ENCODE data around the gene GULP1.
"Not testable (repeated sequence)": the region's sequence is repeated elsewhere in the genome, so short reads cannot be mapped to it uniquely, and the experiment has no call there.

The GULP1 gene

DNA sequence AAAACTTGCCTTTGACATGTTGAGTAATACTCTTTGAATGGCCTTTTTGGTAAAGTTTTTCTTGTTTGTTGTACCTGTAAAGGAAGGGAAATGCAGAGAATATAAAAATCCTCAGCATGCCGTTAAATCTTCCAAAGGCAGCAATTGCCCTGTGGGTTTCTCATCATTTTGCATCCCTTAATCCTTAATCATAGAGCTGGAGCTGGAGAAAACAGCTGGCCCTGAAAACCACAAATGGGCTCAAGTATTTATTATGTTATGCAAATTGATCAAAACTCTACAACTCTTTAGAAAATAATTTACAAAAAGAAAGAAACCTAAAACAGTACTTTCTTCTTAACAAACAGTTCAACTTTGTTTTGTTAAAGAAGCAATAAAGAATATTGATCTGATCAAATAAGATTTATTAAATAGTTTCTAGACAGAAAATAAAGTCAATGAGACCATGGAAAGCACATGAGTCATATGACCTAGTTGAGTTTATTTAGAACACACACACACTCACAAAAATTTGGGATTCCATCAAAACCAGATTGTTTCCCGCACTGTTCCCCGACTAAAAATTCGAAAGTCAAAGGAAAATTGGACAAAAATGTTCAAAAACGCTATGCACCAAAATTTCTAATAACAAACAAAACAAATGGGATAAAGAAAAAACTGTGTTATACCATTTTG, 309.0 kb downstream of the GULP1 start:
- no peak for DNase-seq (ENCODE audit: low read depth in 2 of 2)

DNA sequence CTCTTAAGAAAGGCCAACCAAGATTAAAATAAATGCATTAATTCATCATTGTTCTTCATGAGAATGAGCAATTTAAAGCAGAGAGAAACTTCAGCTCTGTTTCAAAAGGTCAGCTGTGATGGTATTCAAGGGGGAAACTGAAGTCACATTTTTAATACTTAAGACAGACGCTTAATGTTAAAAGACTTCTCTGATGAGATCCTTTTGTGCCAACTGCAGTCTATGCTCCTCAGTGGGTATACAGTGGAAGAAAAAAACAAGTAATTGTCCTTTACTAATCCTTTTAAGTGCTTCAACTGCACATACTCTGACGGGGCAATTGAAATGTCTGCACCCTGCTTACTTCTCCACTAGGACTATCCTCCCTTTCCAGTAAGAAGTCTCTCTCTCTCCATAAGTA, 309.7 kb downstream of the GULP1 start:
- no peak for DNase-seq (ENCODE audit: low read depth in 2 of 2)

DNA sequence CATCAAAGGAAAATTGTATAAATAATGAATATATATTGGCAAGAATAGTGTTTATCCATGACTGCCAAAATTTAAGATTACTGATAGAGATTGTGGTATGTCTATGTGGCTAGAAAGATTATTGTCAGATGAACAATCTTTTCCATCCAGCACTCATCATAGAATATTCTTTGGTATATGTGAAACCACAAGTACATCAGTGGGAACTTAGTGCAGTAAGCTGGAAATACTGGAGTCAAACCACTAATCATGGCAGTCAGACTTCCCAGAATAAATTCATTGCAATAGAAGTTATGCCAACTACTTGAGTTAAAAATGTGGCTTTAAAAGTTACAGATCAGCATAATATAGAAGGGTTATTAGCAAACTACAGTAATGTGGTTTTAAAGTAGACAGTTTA, 310.3 kb downstream of the GULP1 start:
- DNase-seq (ENCODE audit: low read depth in 2 of 2): no peak

DNA sequence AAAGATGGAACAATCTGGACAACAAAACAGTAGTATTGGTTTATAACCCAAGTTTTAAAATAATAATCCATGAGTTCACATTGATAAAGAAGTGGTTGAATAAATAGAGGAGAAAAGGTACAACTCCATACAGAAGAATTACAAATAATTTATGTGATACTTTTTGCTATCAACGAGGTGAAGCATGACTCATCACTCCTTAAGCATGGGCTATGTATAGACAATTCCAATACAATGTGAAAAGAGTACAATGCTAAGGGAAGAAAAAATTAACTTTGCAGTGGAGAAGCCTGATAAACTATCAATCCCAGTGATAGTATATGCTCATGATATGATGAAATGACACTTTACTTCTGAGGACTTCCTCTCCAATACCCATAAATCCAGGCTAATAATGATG, 312.9 kb downstream of the GULP1 start:
- no peak for DNase-seq (ENCODE audit: low read depth in 2 of 2)

DNA sequence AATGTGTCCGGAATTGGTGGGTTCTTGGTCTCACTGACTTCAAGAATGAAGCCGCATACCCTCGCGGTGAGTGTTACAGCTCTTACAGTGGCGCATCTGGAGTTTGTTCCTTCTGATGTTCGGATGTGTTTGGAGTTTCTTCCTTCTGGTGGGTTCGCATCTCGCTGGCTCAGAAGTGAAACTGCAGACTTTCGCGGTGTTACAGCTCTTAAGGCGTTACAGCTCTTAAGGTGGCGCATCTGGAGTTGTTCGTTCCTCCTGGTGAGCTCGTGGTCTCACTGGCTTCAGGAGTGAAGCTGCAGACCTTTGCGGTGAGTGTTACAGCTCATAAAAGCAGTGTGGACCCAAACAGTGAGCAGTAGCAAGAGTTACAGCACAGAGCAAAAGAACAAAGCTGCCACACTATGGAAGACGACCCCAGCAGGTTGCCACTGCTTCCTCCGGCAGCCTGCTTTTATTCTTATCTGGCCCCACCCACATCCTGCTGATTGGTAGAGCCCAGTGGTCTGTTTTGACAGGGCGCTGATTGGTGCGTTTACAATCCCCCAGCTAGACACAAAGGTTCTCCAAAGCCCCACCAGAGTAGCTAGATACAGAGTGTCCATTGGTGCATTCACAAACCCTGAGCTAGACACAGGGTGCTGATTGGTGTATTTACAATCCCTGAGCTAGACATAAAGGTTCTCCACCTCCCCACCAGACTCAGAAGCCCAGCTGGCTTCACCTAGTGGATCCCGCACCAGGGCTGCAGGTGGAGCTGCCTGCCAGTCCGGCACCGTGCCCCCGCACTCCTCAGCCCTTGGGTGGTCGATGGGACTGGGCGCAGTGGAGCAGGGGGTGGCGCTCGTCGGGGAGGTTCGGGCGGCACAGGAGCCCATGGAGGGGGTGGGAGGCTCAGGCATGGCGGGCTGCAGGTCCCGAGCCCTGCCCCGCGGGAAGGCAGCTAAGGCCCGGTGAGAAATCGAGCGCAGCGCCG, 314.2 kb downstream of the GULP1 start:
- DNase-seq (ENCODE audit: low read depth in 2 of 2): not testable (repeated sequence)

DNA sequence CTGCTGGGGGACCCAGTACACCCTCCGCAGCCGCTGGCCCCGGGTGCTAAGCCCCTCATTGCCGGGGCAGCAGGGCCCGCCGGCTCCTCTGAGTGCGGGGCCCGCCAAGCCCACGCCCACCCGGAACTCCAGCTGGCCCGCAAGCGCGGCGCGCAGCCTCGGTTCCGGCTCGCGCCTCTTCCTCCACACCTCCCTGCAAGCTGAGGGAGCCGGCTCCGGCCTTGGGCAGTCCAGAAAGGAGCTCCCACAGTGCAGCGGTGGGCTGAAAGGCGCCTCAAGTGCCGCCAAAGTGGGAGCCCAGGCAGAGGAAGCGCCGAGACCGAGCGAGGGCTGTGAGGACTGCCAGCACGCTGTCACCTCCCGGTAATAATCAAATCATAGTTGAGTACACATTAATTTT, 314.9 kb downstream of the GULP1 start:
- not testable (repeated sequence) for DNase-seq (ENCODE audit: low read depth in 2 of 2)

DNA sequence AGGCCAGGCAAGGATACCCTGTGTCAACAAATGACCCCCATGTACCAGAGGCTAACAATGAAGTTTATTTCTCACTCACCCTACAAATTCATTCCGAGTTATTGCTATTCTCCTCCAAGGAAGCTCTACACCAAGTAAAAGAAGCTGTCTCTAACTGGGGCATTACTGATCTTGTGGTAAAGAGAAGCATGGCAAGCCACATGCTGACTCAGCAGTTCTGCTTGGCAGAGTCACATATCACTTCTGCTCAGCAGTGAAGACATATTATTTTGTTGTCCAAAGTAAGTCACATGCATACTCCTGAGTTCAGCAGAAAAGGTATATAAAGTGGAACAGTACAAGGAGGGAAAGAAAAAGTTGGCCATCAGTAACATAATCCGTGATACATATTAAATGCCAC, 315.8 kb downstream of the GULP1 start:
- no peak for DNase-seq (ENCODE audit: low read depth in 2 of 2)

DNA sequence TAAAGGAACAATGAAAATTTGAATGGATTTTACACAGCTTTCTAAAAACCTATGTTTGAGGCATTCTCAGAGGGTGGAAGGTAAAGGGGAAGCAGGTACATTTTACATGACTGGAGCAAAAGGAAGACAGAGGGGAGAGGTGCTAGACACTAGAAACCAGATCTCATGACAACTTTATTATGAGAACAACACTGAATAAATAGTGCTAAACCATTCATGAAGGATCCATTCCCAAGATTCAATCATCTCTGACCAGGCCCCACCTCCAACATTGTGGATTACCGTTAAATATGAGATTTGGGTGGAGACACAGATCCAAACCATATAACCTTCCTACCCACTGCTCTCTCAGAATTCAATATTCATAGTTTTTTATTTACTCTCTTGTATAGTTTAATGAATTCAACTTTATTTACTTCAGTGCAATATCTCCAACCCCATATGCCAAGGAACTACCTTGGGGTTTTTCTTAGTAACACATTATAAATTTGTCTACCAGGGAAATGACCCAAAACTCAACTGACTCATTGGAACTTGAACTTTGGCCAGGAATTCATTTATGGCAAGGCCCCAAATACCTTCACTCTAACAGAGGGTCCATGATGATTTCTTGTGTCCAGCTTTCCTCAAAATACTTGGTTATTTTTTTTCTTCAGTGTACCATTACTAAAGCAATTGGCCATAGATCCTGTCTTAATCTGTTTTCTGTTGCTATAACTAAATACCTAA, 317.8 kb downstream of the GULP1 start:
- no peak for DNase-seq (ENCODE audit: low read depth in 2 of 2)

DNA sequence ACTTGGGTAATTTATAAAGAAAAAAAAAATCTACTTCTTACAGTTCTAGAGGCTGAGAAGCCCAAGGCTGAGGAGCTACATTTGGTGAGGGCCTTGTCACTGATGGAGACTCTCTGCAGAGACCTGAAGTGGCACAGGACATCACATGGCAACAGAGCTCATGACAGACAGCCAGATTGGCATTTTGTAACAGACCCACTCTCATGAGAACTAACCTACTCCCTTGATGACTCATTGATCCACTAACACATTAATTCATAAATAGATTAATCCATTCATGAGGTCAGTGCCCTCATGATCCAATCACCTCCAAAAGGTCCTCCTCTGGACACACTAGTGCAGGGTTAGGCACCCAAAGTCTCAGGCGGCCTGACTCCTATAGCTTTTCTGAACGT, 318.4 kb downstream of the GULP1 start:
- no peak for DNase-seq (ENCODE audit: low read depth in 2 of 2)

DNA sequence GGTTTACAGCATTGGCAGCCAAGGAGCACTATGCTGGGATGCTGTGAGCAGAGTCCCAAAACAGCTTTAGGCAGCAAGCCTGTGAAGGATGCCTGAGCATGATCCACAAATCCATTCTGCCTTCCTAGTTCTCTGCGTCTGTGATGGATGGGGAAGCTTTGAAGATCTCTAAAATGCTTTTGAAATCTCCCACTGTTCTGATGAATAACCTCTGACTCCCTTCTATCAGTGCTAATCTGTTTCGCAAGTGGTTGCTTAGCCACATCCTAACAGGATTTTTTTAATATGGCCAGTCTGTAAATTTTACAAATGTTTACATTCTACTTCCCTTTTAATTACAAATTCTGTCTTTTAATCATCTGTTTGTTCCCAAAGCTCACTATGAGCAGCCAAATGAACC, 319.2 kb downstream of the GULP1 start:
- DNase-seq (ENCODE audit: low read depth in 2 of 2): no peak

DNA sequence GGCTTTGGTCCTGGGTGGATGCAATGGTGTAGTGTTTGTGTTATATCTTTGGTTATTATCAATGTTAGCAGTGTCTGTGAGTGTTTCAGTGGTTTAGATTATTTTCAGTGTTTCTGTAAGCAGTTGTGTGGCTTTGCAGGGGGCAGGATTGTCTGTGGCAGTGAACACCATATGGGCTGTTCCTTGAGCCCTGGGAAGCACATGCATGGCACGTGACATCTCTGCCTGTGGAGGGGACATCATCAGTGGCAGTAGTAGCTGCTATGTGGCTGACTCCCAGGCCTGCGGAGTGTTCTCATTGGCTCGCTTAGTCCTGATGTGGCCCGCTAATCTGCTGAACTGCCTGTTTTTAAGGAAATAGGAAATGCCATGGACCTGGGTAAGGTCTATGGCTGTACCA, 327.5 kb downstream of the GULP1 start:
- no peak for DNase-seq (ENCODE audit: low read depth in 2 of 2)

DNA sequence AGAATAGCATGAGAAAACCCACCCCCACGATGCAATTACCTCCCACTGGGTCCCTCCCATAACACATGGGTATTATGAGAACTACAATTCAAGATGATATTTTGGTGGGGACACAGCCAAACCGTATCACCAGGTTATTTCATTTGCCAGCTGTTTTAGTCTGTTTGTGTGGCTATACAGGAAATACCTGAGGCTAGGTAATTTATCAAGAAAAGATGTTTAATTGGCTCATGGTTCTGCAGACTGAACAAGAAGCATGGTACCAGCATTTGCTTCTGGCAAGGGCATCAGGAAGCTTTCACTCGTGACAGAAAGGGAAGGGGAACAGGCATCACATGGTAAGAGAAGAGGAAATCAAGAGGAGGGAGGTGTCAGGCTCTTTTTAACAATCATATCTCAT, 329.2 kb downstream of the GULP1 start:
- no peak for DNase-seq (ENCODE audit: low read depth in 2 of 2)

DNA sequence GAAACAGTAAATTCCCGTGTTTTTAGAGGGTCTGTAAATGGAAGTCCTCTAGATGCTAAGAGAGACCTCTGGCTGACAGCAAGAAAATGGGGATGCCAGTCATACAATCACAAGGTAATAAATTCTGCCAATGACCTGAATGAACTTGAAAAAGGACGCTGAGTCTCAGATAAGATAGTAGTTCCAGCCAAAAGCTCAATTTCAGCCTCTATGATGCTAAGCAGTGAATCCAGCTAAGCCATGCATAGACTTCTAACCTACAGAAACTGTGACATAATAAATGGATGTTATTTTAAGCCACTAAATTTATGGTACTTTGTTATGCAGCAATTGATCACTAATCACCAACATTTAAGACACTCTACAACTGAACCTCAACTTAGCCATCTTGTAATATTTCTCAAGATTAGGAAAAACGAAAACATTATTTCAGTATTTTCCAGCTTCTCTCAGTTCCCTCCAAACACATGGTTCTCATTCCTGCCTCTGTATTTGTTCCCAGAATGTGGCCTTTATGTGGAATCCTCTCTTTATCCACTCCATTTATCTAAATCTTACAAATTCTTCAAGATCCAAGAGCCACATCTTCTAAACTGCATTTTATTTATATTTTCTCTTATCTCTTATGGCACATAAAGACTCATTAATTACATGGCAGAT, 331.1 kb downstream of the GULP1 start:
- no peak for DNase-seq (ENCODE audit: low read depth in 2 of 2)

DNA sequence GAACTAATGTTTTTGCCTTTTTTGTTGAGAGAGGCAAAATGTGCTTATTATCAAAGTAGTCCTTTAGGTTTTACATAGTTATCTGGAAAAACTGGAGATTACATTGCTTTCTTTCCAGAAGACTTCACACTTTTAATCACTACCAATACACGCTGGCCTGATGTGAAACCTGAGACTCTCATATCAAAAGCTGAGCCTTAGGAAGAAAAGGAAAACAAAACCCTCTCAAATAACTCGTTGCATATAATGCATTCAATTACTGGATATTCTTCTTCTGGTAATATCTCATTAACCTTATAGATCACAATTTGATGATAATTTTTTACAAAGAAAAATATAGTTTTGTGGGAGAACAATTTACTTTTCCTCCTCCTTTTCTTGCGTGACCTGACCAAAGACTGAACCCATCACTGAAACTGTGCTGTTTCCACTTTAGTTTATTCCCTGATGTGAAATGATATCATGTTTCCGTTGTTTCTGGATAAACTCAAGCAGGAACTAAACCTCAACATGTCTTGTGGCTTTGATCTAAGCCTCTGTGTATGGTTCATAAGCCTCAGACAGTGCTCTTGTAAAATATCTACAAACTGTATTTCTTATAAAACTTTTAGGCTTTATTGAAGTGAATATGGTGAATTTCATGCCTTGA, 332.4 kb downstream of the GULP1 start:
- no peak for DNase-seq (ENCODE audit: low read depth in 2 of 2)

DNA sequence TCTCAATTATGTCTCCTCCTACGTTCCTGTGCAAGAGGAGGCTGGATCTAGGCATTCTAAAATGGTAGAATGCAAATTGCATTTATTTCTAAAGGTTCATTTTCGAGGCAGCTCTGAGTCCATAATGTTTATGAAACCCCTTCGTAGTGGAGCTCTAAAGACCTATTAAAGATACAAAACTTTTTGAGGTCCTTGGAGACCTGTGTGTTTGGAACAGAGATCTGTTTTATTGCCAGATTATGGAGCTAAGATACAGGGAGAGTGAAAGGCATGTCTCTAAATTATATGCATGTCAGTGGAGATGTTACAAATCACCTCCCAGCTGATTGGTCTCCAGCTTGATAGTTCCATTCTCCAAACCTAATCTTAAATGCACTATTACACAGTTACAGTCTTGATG, 335.8 kb downstream of the GULP1 start:
- no peak for DNase-seq (ENCODE audit: low read depth in 2 of 2)

DNA sequence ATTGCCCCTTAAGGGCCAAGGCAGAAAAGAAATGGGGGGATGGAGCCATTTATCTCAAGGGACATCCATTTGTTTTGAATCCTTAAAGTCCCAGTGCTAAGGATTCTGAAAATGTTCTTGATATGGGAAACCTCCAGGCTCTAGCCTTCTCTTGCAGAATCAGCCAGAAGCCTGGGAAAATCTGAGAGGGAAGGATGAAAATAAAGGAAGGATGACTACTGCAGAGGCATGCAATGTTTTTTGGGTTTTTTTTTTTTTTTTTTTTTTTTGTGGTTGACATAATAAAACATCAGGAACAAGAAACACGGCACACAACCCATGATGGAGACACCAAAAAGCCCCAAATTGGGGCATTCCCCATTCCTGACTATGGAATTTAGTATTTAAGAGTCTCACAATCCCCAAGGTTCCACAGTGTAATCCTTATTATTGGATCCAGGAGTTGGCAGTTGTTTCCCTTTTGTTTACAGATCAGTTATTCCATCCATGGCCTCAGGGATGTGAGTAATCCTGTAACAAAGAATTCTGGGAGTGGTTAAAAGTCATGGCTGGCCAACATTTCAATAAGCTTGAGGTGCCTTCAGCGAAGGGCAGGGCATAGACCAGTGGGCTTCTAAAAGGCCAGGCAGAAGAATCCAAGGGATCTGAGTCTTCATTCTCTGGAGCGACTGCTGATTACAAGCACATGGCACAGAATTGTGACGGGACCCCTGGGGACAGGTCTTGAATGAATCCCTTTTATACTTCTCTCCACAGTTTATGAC, 337.5 kb downstream of the GULP1 start:
- DNase-seq (ENCODE audit: low read depth in 2 of 2): no peak

DNA sequence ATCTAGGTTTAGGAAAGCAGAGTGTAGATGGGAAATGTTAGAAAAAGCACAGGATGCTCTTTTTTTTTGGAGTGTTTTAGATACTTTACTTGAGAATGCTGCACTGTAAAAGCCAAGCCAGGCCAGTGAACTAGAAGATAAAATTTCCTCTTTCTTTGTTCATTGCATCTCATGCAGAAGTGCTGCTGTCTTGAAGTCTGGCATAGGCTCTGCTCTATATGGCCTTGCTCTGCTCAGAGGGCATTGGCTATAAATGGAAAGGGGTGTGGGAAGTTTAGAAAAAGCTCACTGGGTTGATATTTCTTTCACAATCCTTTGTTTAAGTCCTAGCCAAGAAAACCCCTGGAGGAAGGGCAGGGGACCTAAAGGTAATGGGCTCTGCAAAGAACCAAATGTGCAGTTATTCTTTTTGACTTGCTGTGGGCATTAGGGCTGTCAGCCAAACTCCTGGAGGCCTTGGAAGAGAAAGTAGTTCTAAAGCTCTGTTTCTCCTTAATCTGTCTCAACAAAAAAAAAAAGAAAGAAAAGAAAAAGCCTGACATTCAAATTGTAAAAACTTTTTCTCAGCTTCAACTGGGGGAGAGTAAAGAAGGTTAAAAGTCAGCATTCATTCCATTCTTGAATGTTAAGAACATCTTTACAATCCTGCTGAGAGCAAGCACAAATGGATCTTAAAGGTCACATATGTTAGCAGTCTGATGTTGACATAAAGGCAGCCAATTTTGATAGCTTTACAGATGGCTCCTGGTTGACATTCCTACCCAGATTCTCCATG, 338.3 kb downstream of the GULP1 start:
- no peak for DNase-seq (ENCODE audit: low read depth in 2 of 2)

DNA sequence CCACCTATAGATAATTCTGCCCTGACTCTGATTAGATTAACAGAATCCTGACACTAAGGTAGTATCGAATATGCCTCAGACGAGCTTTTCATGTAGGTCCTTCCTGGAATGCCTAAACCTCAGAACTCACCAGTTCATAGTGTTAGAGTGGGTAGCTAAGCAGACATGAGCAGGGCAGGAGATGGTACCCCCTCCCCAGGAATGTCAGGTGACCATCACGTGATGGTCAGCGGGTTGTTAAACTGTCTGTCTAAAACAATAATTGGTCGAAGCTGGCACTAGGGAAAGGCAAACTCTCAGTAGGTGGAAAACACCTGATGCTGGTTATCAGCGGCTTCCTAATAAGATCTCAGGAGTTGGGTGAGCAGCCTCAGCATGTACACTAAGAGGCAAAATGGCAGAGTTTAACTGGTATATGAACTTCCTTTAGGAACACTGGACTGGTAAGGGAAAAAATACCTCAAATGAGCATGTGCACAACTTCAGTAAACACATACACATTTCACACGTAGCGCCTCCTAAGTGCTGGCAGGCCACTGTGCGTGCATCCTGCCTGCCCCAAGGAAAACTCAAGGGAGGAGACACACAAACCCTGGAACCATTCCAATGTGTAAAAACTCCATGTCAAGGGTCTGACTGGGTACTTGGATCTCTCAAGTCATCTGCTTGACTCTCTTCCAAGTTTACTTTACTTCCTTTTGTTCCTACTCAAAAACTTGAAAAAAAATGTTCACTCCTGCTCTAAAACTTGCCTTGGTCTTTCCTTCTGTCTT, 339.5 kb downstream of the GULP1 start:
- no peak for DNase-seq (ENCODE audit: low read depth in 2 of 2)

DNA sequence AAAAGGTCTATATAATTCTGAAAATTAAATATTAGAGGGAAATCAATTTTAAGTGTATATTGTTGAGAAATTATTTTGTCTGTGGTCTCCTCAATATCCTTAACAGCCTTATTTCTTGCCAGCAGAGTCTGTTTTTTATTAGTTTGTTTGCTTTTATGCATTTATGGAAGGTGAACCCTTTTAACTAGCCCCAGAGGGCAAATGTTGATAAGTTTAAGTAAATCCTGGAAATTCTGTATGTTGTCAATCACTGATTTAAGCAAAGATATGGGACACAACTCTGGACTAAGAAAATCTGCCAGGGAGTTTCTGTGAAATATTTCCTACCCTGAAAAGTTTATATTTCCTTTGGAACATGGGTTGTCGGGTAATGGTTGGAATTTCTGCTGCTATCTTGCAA, 343.0 kb downstream of the GULP1 start:
- no peak for DNase-seq (ENCODE audit: low read depth in 2 of 2)

Data from activated CD8-positive, alpha-beta memory T cell treated with anti-CD3 and anti-CD28 coated beads for 4 hours (primary cell).